Erythroblast (primary cell): ENCODE data around the gene SCAP.

ENCODE experiments used
- GATA1 ChIP-seq: IDR thresholded peaks from 2 replicates; pipeline ENCODE4 v1.6.1; 2011; ENCODE audit warnings: low read depth, mild to moderate bottlenecking, control low read depth, low read length, moderate library complexity
- POLR2A ChIP-seq: IDR thresholded peaks from 2 replicates; pipeline ENCODE4 v1.6.1; 2011; ENCODE audit warnings: mild to moderate bottlenecking, low read length

GRCh38 chr3:47410417-47410720 is 65.4 kb downstream of the SCAP start:
- TF ChIP-seq POLR2A, result no peak
- TF ChIP-seq GATA1, result no peak
